ENCODE results near the gene GREB1. TPM values are rescaled to one million over a fixed set of nuclear protein-coding genes. Genes with fewer than 3 reads are reported as not detected.

Gene GREB1
- total RNA-seq, 1 experiment from 2014 or later: 6.2 TPM

- CTCF ChIA-PET: no interaction called here
- Histone ChIP-seq H3K9me2 (ENCODE audit: insufficient read depth) (no peaks in the 10 kb centered on the region), H3K4me1 (ENCODE audit: control insufficient read depth in 1 of 2, insufficient read depth in 2 of 2, low read length in 2 of 2) (no peaks in the 10 kb centered on the region), H3K9me3 (ENCODE audit: control insufficient read depth in 1 of 2, insufficient read depth in 1 of 2, low read depth in 1 of 2, low read length in 2 of 2) (no peaks in the 10 kb centered on the region), H3K9ac (ENCODE audit: low read length) (no peak overlapping the region), H3K79me2 (ENCODE audit: insufficient read depth, low read length) (no peaks in the 10 kb centered on the region), H3K27me3 (ENCODE audit: insufficient read depth, low read length) (no peaks in the 10 kb centered on the region), H4K20me1 (ENCODE audit: insufficient read depth) (no peaks in the 10 kb centered on the region), H2AFZ (ENCODE audit: low read depth, low read length, poor library complexity, severe bottlenecking) (no peak overlapping the region), H3K4me2 (ENCODE audit: low read length) (no peak overlapping the region), H3K36me3 (ENCODE audit: control insufficient read depth in 1 of 2, insufficient read depth in 2 of 2, low read length in 2 of 2) (no peaks in the 10 kb centered on the region), H3K27ac (ENCODE audit: low read depth, low read length) (no peak overlapping the region), H3K4me3 (replicated peaks in 1 of 2; ENCODE audit: low read depth in 1 of 2, low read length in 2 of 2) (no peak overlapping the region)
- no peak for ATAC-seq
- TF ChIP-seq SIN3A (IDR thresholded peaks at IDR 0.05; ENCODE audit: low read depth) (no peak), FOSL1 (IDR thresholded peaks at IDR 0.05; ENCODE audit: low read depth) (no peak), CBX3 (IDR thresholded peaks at IDR 0.05; ENCODE audit: low read depth) (no peak), POLR2A (IDR thresholded peaks at IDR 0.05; ENCODE audit: borderline replicate concordance, extremely low read depth, insufficient read depth, insufficient read length) (no peak), EGR1 (IDR thresholded peaks at IDR 0.05; ENCODE audit: low read depth) (no peak), ATF3 (IDR thresholded peaks at IDR 0.05) (no peak), POLR2AphosphoS5 (IDR thresholded peaks at IDR 0.05; ENCODE audit: low read depth, low read length) (no peak), SRF (IDR thresholded peaks at IDR 0.05; ENCODE audit: low read depth) (no peak), ELF1 (IDR thresholded peaks at IDR 0.05; ENCODE audit: borderline replicate concordance, low read depth) (no peak), ZNF274 (IDR thresholded peaks at IDR 0.05; ENCODE audit: low read depth, low read length) (no peak)
- BruUV-seq (replicated peaks): no TSS peak
- intact Hi-C loops (cut with micrococcal nuclease): no loop called here
- no peak for DNase-seq (ENCODE audit: low read depth, low spot score)
- POLR2A ChIA-PET: no interaction called here
- RAD21 ChIA-PET (ENCODE audit: low non-redundant PET in 1 of 2, low total read pairs in 2 of 2, uncharacterized antibody in 2 of 2, unreplicated experiment in 2 of 2): no interaction called here
Measured at GRCh38 chr2:11547912-11548497, 14.2 kb downstream of the GREB1 start.

- CTCF ChIA-PET: no interaction called here
- H3K4me2 ChIP-seq (ENCODE audit: low read length): no peak overlapping the region
- TF ChIP-seq EGR1 (IDR thresholded peaks at IDR 0.05; ENCODE audit: low read depth): no peak
- no peak for TF ChIP-seq CEBPB (IDR thresholded peaks at IDR 0.05; ENCODE audit: low read depth)
- no peak for TF ChIP-seq TCF7L2 (IDR thresholded peaks at IDR 0.05; ENCODE audit: borderline replicate concordance, extremely low read depth, insufficient read depth, insufficient read length)
- no peak for TF ChIP-seq MAX (IDR thresholded peaks at IDR 0.05)
- no peak for TF ChIP-seq RAD21 (IDR thresholded peaks at IDR 0.05; ENCODE audit: low read depth)
- no peak for TF ChIP-seq POLR2AphosphoS5 (IDR thresholded peaks at IDR 0.05; ENCODE audit: low read depth, low read length)
- TF ChIP-seq EZH2phosphoT487 (IDR thresholded peaks at IDR 0.05; ENCODE audit: borderline replicate concordance): no peak
- no peak for TF ChIP-seq ZFX (IDR thresholded peaks at IDR 0.05)
Measured at GRCh38 chr2:11550302-11550701, 16.5 kb downstream of the GREB1 start.

More at GRCh38 chr2:11550302-11550701, 16.5 kb downstream of the GREB1 start:
- Histone ChIP-seq H3K79me2 (ENCODE audit: insufficient read depth, low read length) (no peaks in the 10 kb centered on the region), H3K27ac (ENCODE audit: low read depth, low read length) (no peak overlapping the region), H4K20me1 (ENCODE audit: insufficient read depth) (no peaks in the 10 kb centered on the region), H3K9me2 (ENCODE audit: insufficient read depth) (no peaks in the 10 kb centered on the region), H3K36me3 (ENCODE audit: control insufficient read depth in 1 of 2, insufficient read depth in 2 of 2, low read length in 2 of 2) (no peaks in the 10 kb centered on the region), H3K9ac (ENCODE audit: low read length) (no peak overlapping the region), H3K4me1 (ENCODE audit: control insufficient read depth in 1 of 2, insufficient read depth in 2 of 2, low read length in 2 of 2) (no peaks in the 10 kb centered on the region), H3K9me3 (ENCODE audit: control insufficient read depth in 1 of 2, insufficient read depth in 1 of 2, low read depth in 1 of 2, low read length in 2 of 2) (no peaks in the 10 kb centered on the region), H3K27me3 (ENCODE audit: insufficient read depth, low read length) (peaks cover 8% of the 10 kb centered on the region; the same call in 1 of the 2 replicates), H2AFZ (ENCODE audit: low read depth, low read length, poor library complexity, severe bottlenecking) (no peak overlapping the region), H3K4me3 (replicated peaks in 1 of 2; ENCODE audit: low read depth in 1 of 2, low read length in 2 of 2) (no peak overlapping the region)
- ATAC-seq (no peak), DNase-seq (ENCODE audit: low read depth, low spot score) (no peak)
- BruUV-seq (replicated peaks): no TSS peak
- ChIA-PET RAD21 (ENCODE audit: low non-redundant PET in 1 of 2, low total read pairs in 2 of 2, uncharacterized antibody in 2 of 2, unreplicated experiment in 2 of 2) (no interaction called here), POLR2A (no interaction called here)
- intact Hi-C loops (cut with micrococcal nuclease): no loop called here
